Astrocyte (in vitro differentiated cells and primary cell): Measurements from ENCODE around the gene PYGM.

Experiments
- EZH2 ChIP-seq: IDR thresholded peaks from 2 replicates; pipeline ENCODE4 v1.6.1; 2012; ENCODE audit warnings: mild to moderate bottlenecking, low read length, inconsistent platforms; ENCODE audit not compliant: insufficient read depth
- TF ChIP-seq, protein P1 (sequence below): IDR thresholded peaks from 2 replicates; pipeline ENCODE4 v1.5.1; 2011; ENCODE audit warnings: low read depth, mild to moderate bottlenecking, inconsistent platforms, low read length, moderate library complexity; ENCODE audit not compliant: insufficient read depth

DNA sequence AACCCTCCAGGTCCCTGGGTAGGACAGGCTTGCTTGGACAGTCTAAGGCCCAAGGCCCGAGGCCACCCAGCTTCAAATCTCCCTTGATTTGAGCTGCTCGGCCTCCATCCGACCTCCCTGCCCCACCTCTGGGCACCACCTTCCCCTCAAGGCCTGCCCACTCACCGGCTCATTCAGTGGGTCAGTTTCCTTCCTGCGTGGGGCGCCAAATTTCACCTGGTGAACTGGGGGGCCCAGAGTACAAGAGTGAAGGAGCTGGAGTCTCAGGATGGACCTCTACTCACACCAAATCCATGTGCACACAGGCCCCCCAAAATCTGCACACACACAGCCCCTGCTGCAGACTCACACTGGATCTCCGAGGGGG, 39.5 kb upstream of the PYGM start:
- TF ChIP-seq, protein P1, sequence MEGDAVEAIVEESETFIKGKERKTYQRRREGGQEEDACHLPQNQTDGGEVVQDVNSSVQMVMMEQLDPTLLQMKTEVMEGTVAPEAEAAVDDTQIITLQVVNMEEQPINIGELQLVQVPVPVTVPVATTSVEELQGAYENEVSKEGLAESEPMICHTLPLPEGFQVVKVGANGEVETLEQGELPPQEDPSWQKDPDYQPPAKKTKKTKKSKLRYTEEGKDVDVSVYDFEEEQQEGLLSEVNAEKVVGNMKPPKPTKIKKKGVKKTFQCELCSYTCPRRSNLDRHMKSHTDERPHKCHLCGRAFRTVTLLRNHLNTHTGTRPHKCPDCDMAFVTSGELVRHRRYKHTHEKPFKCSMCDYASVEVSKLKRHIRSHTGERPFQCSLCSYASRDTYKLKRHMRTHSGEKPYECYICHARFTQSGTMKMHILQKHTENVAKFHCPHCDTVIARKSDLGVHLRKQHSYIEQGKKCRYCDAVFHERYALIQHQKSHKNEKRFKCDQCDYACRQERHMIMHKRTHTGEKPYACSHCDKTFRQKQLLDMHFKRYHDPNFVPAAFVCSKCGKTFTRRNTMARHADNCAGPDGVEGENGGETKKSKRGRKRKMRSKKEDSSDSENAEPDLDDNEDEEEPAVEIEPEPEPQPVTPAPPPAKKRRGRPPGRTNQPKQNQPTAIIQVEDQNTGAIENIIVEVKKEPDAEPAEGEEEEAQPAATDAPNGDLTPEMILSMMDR, result no peak
- TF ChIP-seq EZH2, result no peak
